Mesenchymal stem cell (in vitro differentiated cells and primary cell): ENCODE measurements around the gene DHRS7.

Experiments used
- DNase-seq: peaks from one replicate; pipeline ENCODE4 v3.0.0-alpha.2; 2013
- H2AFZ ChIP-seq: one replicate; pipeline ENCODE4 v1.6.1; 2013; ENCODE audit warnings: low read depth, mild to moderate bottlenecking, control low read depth, inconsistent platforms, low read length, moderate library complexity
- H2AK5ac ChIP-seq: 2 replicates; pipeline ENCODE4 v1.6.1; 2013; ENCODE audit warnings: low read length, moderate library complexity, mild to moderate bottlenecking, inconsistent platforms; ENCODE audit not compliant: severe bottlenecking
- H2BK120ac ChIP-seq: one replicate; pipeline ENCODE4 v1.6.1; 2013; ENCODE audit warnings: low read depth, mild to moderate bottlenecking, inconsistent platforms, low read length, moderate library complexity
- H2BK12ac ChIP-seq, 2 experiments: one replicate each; pipeline ENCODE4 v1.6.1; 2013; ENCODE audit warnings: inconsistent platforms in 2 of 2, low read length in 2 of 2, mild to moderate bottlenecking in 2 of 2, moderate library complexity in 2 of 2, control low read depth in 1 of 2
- H2BK15ac ChIP-seq: one replicate; pipeline ENCODE4 v1.6.1; 2013; ENCODE audit warnings: mild to moderate bottlenecking, low read depth, inconsistent platforms; ENCODE audit not compliant: poor library complexity, severe bottlenecking
- H2BK5ac ChIP-seq: 2 replicates; pipeline ENCODE4 v1.6.1; 2013; ENCODE audit warnings: low read depth, mild to moderate bottlenecking, low read length, control low read depth, inconsistent platforms; ENCODE audit not compliant: poor library complexity, severe bottlenecking
- H3K14ac ChIP-seq, 2 experiments: one replicate each; pipeline ENCODE4 v1.6.1; 2013; ENCODE audit warnings: inconsistent platforms in 2 of 2, low read length in 2 of 2, control low read depth in 1 of 2, mild to moderate bottlenecking in 1 of 2, moderate library complexity in 1 of 2
- H3K18ac ChIP-seq, 2 experiments: one replicate each; pipeline ENCODE4 v1.6.1; 2013; ENCODE audit warnings: inconsistent platforms in 2 of 2, low read length in 2 of 2, control low read depth in 1 of 2, low read depth in 1 of 2, mild to moderate bottlenecking in 1 of 2
- H3K23ac ChIP-seq, 2 experiments: one replicate each; pipeline ENCODE4 v1.6.1; 2013; ENCODE audit warnings: inconsistent platforms in 2 of 2, low read length in 2 of 2, mild to moderate bottlenecking in 2 of 2, moderate library complexity in 2 of 2, control low read depth in 1 of 2
- H3K27ac ChIP-seq: 2 replicates; pipeline ENCODE4 v1.5.1; 2013; ENCODE audit warnings: mild to moderate bottlenecking, moderate library complexity, low read length, control low read depth, inconsistent platforms; ENCODE audit not compliant: poor library complexity, severe bottlenecking
- H3K27me3 ChIP-seq, 2 experiments: 2 replicates each; pipeline versions ENCODE4 v1.6.1 to v1.7.0; 2013; ENCODE audit warnings: low read length in 2 of 2, mild to moderate bottlenecking in 2 of 2, moderate library complexity in 2 of 2, control low read depth in 1 of 2, inconsistent platforms in 1 of 2; ENCODE audit not compliant: control insufficient read depth in 1 of 2, insufficient read depth in 1 of 2
- H3K36me3 ChIP-seq, 2 experiments: 2 replicates each; pipeline versions ENCODE4 v1.6.1 to v1.7.0; 2013; ENCODE audit warnings: low read length in 2 of 2, control low read depth in 1 of 2, inconsistent platforms in 1 of 2, low read depth in 1 of 2, mild to moderate bottlenecking in 1 of 2; ENCODE audit not compliant: insufficient read depth in 2 of 2, control insufficient read depth in 1 of 2
- H3K4ac ChIP-seq, 2 experiments: one replicate each; pipeline ENCODE4 v1.6.1; 2013; ENCODE audit warnings: inconsistent platforms in 2 of 2, low read length in 2 of 2, mild to moderate bottlenecking in 2 of 2, moderate library complexity in 2 of 2, control low read depth in 1 of 2, low read depth in 1 of 2
- H3K4me1 ChIP-seq: 2 replicates; pipeline ENCODE4 v1.6.1; 2013; ENCODE audit warnings: low read depth, low read length, control low read depth; ENCODE audit not compliant: control insufficient read depth, insufficient read depth
- H3K4me2 ChIP-seq: 2 replicates; pipeline ENCODE4 v1.6.1; 2013; ENCODE audit warnings: low read length, mild to moderate bottlenecking, inconsistent platforms; ENCODE audit not compliant: poor library complexity, severe bottlenecking
- H3K4me3 ChIP-seq, 2 experiments: 2 replicates each; pipeline versions ENCODE4 v1.5.1 to v1.7.0; 2013; ENCODE audit warnings: low read length in 2 of 2, mild to moderate bottlenecking in 2 of 2, control low read depth in 1 of 2, low read depth in 1 of 2; ENCODE audit not compliant: insufficient read depth in 1 of 2
- H3K79me1 ChIP-seq: replicated peaks from 2 replicates; pipeline ENCODE4 v1.6.1; 2013; ENCODE audit warnings: mild to moderate bottlenecking, control low read depth, low read length, inconsistent platforms; ENCODE audit not compliant: poor library complexity, severe bottlenecking
- H3K9ac ChIP-seq: 2 replicates; pipeline ENCODE4 v1.7.0; 2013; ENCODE audit warnings: mild to moderate bottlenecking, low read length, moderate library complexity
- H3K9me3 ChIP-seq: 2 replicates; pipeline ENCODE4 v1.7.0; 2013; ENCODE audit warnings: mild to moderate bottlenecking, low read length; ENCODE audit not compliant: control insufficient read depth
- H4K8ac ChIP-seq: one replicate; pipeline ENCODE4 v1.6.1; 2013; ENCODE audit warnings: inconsistent platforms, mild to moderate bottlenecking, low read length, moderate library complexity
- H4K91ac ChIP-seq: one replicate; pipeline ENCODE4 v1.6.1; 2013; ENCODE audit warnings: mild to moderate bottlenecking, low read length, inconsistent platforms
- whole genome bisulfite sequencing: methylation state at CpG from one replicate; pipeline ENCODE4 v1.1.7; 2013; ENCODE audit warnings: mixed read lengths; 5-methylcytosine and 5-hydroxymethylcytosine counted together

The DHRS7 gene

GRCh38 chr14:60188696-60189095 lies 23.5 kb upstream of the DHRS7 start:
- H3K23ac ChIP-seq = no peak overlapping the region
- no peaks in the 10 kb centered on the region for H3K36me3 ChIP-seq
- 93% methylated on average over 1 of the region's 1 CpG for WGBS
- no peak overlapping the region for H3K14ac ChIP-seq
- H3K4me3 ChIP-seq = no peak overlapping the region
- H4K91ac ChIP-seq = no peak overlapping the region
- no peak overlapping the region for H2BK15ac ChIP-seq
- no peak overlapping the region for H2BK5ac ChIP-seq
- H2AFZ ChIP-seq = no peak overlapping the region
- no peak overlapping the region for H4K8ac ChIP-seq
- no peak overlapping the region for H2BK120ac ChIP-seq
- H3K18ac ChIP-seq = no peak overlapping the region
- no peaks in the 10 kb centered on the region for H3K4me1 ChIP-seq
- H3K79me1 ChIP-seq = no peaks in the 10 kb centered on the region
- H3K9ac ChIP-seq = no peak overlapping the region
- no peak overlapping the region for H2AK5ac ChIP-seq
- DNase-seq = no peak
- no peak overlapping the region for H3K27ac ChIP-seq
- no peaks in the 10 kb centered on the region for H3K27me3 ChIP-seq
- no peak overlapping the region for H3K4me2 ChIP-seq
- H3K9me3 ChIP-seq = no peaks in the 10 kb centered on the region
- H2BK12ac ChIP-seq = no peak overlapping the region
- no peak overlapping the region for H3K4ac ChIP-seq

- Histone ChIP-seq H3K9ac (no peak overlapping the region), H2BK5ac (no peak overlapping the region), H3K36me3 (no peaks in the 10 kb centered on the region), H3K4me3 (no peak overlapping the region), H3K27ac (no peak overlapping the region), H3K14ac (no peak overlapping the region), H3K27me3 (no peaks in the 10 kb centered on the region), H2BK15ac (no peak overlapping the region), H3K4me1 (no peaks in the 10 kb centered on the region), H4K8ac (no peak overlapping the region), H3K4me2 (no peak overlapping the region), H2BK120ac (no peak overlapping the region), H3K23ac (no peak overlapping the region), H2AK5ac (no peak overlapping the region), H4K91ac (no peak overlapping the region), H2BK12ac (no peak overlapping the region), H2AFZ (no peak overlapping the region), H3K4ac (no peak overlapping the region), H3K79me1 (no peaks in the 10 kb centered on the region), H3K9me3 (no peaks in the 10 kb centered on the region), H3K18ac (no peak overlapping the region)
- no peak for DNase-seq
- WGBS = 85% methylated on average over 2 of the region's 3 CpGs
Measured at GRCh38 chr14:60188115-60188514, 22.9 kb upstream of the DHRS7 start.

- Histone ChIP-seq H3K4me2 (no peak overlapping the region), H3K79me1 (no peaks in the 10 kb centered on the region), H4K8ac (no peak overlapping the region), H4K91ac (no peak overlapping the region), H2AFZ (no peak overlapping the region), H2BK5ac (no peak overlapping the region), H3K36me3 (no peaks in the 10 kb centered on the region), H3K9ac (no peak overlapping the region), H3K9me3 (no peaks in the 10 kb centered on the region), H3K27ac (no peak overlapping the region), H3K14ac (no peak overlapping the region), H2BK120ac (no peak overlapping the region), H3K4ac (no peak overlapping the region), H3K4me1 (no peaks in the 10 kb centered on the region), H3K27me3 (no peaks in the 10 kb centered on the region), H3K4me3 (no peak overlapping the region), H2BK12ac (no peak overlapping the region), H3K23ac (no peak overlapping the region), H3K18ac (no peak overlapping the region), H2BK15ac (no peak overlapping the region), H2AK5ac (no peak overlapping the region)
- 43% methylated on average over 3 of the region's 5 CpGs for WGBS
- no peak for DNase-seq
Measured at GRCh38 chr14:60184905-60185555, 19.8 kb upstream of the DHRS7 start.

- Histone ChIP-seq H2BK15ac (no peak overlapping the region), H3K36me3 (no peaks in the 10 kb centered on the region), H3K27me3 (no peaks in the 10 kb centered on the region), H4K8ac (no peak overlapping the region), H2BK12ac (no peak overlapping the region), H3K4me3 (peak overlapping the region in 1 of 2 experiments; percentile 58), H2AK5ac (no peak overlapping the region), H2AFZ (no peak overlapping the region), H3K9ac (peak overlapping the region; percentile 83), H3K14ac (no peak overlapping the region), H3K23ac (no peak overlapping the region), H3K4ac (no peak overlapping the region), H3K9me3 (no peaks in the 10 kb centered on the region), H3K18ac (no peak overlapping the region), H3K27ac (no peak overlapping the region), H3K79me1 (no peaks in the 10 kb centered on the region), H4K91ac (no peak overlapping the region), H3K4me2 (peak overlapping the region; percentile 61), H2BK5ac (no peak overlapping the region), H3K4me1 (no peaks in the 10 kb centered on the region), H2BK120ac (no peak overlapping the region)
- 17% methylated on average over 1 of the region's 5 CpGs for WGBS
- peak; percentile 73 for DNase-seq
Measured at GRCh38 chr14:60184146-60184904, 19.1 kb upstream of the DHRS7 start.
